GM19025 (cell line): ENCODE data around the gene ATRN.
"Not testable (repeated sequence)": the region's sequence is repeated elsewhere in the genome, so short reads cannot be mapped to it uniquely, and the experiment has no call there.

Experiments
- ATAC-seq: cut with Tn5 transposase; IDR thresholded peaks from one replicate; pipeline ENCODE4 v1.9.1; 2021; ENCODE audit warnings: mild to moderate bottlenecking, low read depth, moderate library complexity; ENCODE audit not compliant: unreplicated experiment

ATRN gene

DNA sequence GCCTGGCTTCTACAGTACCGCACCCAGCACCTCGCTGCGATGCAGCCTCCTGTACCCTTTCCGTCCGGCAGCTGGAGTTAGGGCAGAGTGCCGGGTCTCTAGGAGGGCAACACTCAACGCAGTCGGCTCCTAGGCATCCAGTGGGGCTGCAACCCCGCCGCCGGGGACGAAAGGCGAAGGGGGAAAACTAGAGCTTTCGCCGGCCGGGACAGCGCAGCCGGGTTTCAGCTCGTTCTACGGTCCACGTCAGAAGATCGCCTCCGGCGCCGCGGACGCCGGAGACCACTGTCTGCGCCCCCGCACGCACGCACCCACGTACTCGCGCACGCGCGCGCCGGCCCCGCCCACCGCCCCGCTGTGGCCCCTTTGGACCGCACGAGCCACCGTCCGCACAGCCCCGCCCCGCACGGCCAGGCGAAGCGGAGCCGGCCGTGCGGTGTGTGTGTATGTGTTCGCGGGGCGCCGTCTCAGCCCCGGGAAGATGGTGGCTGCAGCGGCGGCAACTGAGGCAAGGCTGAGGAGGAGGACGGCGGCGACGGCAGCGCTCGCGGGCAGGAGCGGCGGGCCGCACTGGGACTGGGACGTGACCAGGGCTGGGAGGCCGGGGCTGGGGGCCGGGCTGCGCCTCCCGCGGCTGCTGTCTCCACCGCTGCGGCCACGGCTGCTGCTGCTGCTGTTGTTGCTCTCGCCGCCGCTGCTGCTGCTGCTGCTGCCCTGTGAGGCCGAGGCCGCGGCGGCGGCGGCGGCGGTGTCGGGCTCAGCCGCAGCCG lies at the start of gene ATRN:
Gene ATRN (plus strand): TSS at position 392 of the 770 bp plus-strand sequence. CDS start 90 bp downstream, at position 482.
- ATAC-seq, result peak; percentile 90

DNA sequence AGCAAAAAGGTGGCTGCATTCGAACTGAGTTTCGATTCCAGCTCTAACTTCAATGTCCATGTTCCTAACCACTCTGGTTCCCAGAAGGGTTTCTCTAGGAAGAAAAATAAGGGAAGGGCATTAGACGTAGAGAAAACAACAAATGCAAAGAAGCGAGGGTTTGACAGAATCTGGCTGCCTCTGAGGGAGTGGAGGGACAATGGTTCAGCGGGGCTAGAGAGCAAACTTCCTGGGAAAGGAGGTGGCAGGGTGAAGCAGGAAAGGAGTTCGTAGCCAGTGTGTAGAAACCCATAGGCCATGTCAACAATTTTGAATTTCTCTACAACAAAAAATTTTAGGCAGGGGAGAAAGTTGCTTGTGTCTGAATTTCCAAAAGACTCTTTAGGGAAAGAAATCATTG lies 48.8 kb upstream of the ATRN start:
- ATAC-seq, result no peak

DNA sequence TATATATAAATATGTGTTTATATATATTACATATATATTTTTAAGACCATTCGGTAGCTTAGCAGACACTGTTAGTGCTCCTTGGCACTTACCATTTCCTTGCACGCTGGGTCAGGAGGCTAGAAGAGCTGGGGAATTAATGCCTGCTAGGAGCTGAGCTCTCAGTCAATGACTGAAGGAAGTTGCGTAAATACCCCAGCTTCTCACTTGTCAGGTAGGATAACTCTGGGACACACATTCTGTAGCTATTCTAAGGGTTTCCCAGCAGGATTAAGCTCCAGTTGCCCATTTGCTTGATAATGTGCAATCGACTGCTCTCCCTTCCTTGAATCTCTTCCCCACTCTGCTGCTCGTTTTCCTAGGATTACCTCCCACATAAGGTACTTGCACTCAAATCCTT lies 47.7 kb upstream of the ATRN start:
- ATAC-seq, result no peak

- not testable (repeated sequence) for ATAC-seq
Observed at GRCh38 chr20:3426766-3427165, 44.1 kb upstream of the ATRN start.

- peak; percentile 82 for ATAC-seq
Observed at GRCh38 chr20:3430376-3431069, 40.3 kb upstream of the ATRN start.

GRCh38 chr20:3431109-3431508 lies 39.7 kb upstream of the ATRN start:
- ATAC-seq, result no peak

- ATAC-seq, result no peak
Observed at GRCh38 chr20:3432844-3433243, 38.0 kb upstream of the ATRN start.

GRCh38 chr20:3433744-3434143 lies 37.1 kb upstream of the ATRN start:
- ATAC-seq, result no peak

- no peak for ATAC-seq
Observed at GRCh38 chr20:3434232-3434631, 36.6 kb upstream of the ATRN start.

GRCh38 chr20:3436864-3437574 lies 33.8 kb upstream of the ATRN start:
- no peak for ATAC-seq

GRCh38 chr20:3446779-3447178 lies 24.0 kb upstream of the ATRN start:
- ATAC-seq, result no peak

- ATAC-seq, result no peak
Observed at GRCh38 chr20:3447321-3447720, 23.5 kb upstream of the ATRN start.

DNA sequence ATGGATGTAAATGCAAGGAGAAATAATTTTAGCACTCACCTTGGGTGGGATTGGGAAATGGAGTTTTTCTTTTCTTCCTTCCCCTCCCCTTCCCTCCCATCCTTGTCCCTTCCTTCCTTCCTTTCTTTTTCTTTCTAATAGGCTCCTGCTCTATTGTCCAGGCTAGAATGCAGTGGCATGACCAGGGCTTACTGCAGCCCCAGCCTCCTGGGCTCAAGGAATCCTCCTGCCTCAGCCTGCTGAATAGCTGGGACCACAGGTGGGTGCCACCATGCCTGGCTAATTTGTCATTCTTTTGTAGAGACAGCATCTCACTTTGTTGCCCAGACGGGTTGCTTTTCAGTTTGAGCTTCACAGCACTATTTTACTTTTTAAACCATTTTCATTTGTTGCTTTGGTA lies 21.5 kb upstream of the ATRN start:
- ATAC-seq, result no peak

- ATAC-seq, result no peak
Observed at GRCh38 chr20:3452136-3452535, 18.7 kb upstream of the ATRN start.

DNA sequence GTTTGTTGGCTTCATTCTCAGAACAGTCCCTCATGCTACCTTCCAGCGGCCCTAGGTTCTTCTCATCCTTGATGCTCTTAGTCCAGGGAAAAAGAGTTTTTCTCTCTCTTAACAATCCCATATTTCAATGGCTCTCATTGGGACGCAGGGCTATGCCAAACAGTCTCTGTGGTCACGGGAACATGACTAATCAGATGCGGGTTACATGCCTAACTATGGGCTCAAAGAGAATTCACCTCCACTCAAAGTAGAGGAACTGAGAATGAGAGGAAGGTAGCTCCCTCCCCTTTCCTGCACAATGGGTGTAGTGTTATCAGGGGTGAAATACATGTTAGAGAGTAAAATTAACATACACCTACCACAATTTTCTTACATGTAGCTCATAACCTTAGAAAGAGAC lies 18.1 kb upstream of the ATRN start:
- ATAC-seq, result no peak

GRCh38 chr20:3454831-3455230 lies 16.0 kb upstream of the ATRN start:
- ATAC-seq, result no peak

GRCh38 chr20:3456648-3457047 lies 14.2 kb upstream of the ATRN start:
- ATAC-seq, result no peak

DNA sequence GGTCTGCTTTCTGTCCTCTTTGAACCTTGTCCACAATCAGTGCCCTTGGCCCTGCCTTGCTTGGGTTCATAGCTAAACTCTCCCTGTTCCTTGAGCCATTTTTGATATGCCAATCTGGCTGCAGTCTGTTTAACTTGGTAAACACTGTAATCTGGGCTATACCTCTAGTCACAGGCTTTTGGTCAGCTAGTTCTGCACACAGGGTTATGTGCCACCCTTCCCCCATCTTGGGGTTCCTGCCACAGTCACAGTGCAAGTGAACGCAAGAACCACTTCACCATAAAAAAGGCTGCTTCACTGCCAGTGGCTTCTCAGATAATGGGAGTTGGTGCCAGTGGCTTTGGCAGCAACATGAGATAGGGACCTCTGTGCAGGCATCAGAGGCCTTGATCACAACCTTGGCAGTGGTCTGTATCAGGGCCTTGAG lies 10.9 kb upstream of the ATRN start:
- no peak for ATAC-seq

DNA sequence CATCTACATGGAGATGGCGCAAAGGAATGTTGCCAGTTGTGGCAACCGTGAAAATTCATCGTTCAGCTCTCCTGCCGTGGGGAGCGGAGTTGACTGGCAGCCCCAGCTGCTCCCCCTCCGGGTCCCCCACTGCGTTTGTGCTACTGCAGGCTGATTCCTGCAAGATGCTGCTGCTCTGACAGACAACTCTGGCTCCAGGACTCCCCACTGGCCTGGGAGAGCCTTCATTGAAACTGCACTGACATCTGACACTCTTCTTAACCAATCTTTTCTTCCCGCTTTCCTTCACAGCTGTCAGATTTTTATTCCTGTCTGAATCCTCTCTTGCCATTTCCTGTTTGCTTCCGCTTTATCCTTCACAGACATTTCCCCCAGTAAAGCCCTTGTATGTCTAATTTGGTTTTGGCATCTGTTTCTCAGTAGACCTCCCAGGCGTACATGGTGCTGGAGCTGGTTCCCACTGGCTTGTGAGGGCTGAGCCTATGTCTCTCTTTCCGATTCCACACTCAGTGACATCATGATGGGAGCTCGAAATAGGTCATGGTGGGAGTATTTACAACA lies 9.5 kb upstream of the ATRN start:
- no peak for ATAC-seq

GRCh38 chr20:3461911-3462677 lies 8.7 kb upstream of the ATRN start:
- no peak for ATAC-seq
